GM21825 (cell line): ENCODE results near the gene SUPT16H.
"Not testable (repeated sequence)": the region's sequence is repeated elsewhere in the genome, so short reads cannot be mapped to it uniquely, and the experiment has no call there.

ENCODE experiments used
- ATAC-seq: cut with Tn5 transposase; IDR thresholded peaks from one replicate; pipeline ENCODE4 v1.9.1; 2021; ENCODE audit warnings: mild to moderate bottlenecking, moderate library complexity; ENCODE audit not compliant: unreplicated experiment

Gene SUPT16H

DNA sequence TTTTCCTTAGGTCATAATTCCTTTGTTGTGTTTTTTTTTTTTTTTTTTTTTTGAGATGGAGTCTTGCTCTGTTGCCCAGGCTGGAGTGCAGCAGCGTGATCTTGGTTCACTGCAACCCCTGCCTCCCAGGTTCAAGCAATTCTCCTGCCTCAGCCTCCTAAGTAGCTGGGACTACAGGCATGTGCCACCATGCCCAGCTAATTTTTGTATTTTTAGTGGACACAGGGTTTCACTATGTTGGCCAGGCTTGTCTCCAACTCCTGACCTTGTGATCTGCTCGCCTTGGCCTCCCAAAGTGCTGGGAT lies 81.0 kb downstream of the SUPT16H start:
- ATAC-seq: not testable (repeated sequence)

DNA sequence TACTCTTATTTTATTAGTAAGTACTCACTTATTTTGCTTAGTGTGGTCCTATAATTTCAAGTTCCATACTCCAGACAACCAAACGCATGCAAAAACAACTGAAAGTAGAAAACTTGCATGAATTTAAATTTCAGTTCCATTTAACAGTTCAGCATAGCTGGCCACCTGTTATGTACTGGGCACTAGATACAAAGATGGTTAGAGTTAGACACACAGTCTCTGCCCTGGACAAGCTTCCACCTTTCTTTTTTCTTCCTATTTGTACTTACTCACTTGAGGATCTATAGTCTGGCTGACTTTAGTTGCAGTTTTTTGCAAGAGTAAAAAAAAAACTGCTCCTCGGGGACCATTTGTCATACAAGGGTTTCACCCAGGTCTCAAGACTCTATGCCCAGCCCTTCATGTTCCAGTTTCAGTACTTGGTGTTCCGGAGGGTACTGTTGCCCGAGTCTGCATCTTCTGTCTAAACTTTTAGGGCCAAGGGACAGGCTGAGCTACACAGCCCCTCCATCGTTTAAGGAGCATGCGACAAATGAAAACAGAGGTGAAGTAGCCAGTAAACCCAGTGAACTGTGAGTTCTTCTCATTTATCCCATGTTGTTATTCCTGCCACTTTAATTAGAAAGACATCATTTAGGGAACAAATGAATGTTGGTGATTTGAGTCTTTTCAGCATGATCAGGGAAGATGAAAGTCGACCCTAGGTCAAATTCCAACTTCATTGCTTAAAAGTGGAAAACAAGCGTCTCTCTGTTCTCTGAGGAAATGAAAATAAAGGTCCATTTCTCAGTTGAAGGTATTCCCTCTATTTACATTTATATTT lies 81.6 kb downstream of the SUPT16H start:
- no peak for ATAC-seq
